Heart right ventricle (tissue), 16 donors: ENCODE data around the gene TMEM238. TPM values are rescaled to one million over a fixed set of nuclear protein-coding genes. Genes with fewer than 3 reads are reported as not detected.

Experiments used
- ATAC-seq, 8 donors: fragments of 200-7000 bp; cut with Tn5 transposase; one replicate each; pipeline ENCODE4 v1.9.1; 2020; ENCODE audit warnings: mild to moderate bottlenecking in 8 of 8, moderate library complexity in 8 of 8, moderate number of reproducible peaks in 1 of 8
- DNase-seq, 2 donors: peaks; one replicate each; pipeline ENCODE4 v3.0.0-alpha.2; 2020
- H3K27ac ChIP-seq, 10 donors: fragments of 200-600 bp; sonication (generic) in 2 of 10; one replicate each; pipeline versions ENCODE4 v1.5.0 to v1.8.0; 2020 to 2022; ENCODE audit warnings: mild to moderate bottlenecking in 3 of 10
- H3K27me3 ChIP-seq, 7 donors: fragments of 200-600 bp; one replicate each; pipeline ENCODE4 v1.8.0; 2021 to 2022; ENCODE audit warnings: mild to moderate bottlenecking in 2 of 7
- H3K36me3 ChIP-seq, 9 donors: fragments of 200-600 bp; sonication (generic) in 1 of 9; one replicate each; pipeline versions ENCODE4 v1.5.0 to v1.8.0; 2020 to 2022; ENCODE audit warnings: mild to moderate bottlenecking in 2 of 9
- H3K4me1 ChIP-seq, 9 donors: fragments of 200-600 bp; sonication (generic) in 1 of 9; one replicate each; pipeline versions ENCODE4 v1.5.0 to v1.8.0; 2020 to 2022; ENCODE audit warnings: mild to moderate bottlenecking in 4 of 9
- H3K4me3 ChIP-seq, 10 donors: fragments of 200-600 bp; sonication (generic) in 2 of 10; one replicate each; pipeline versions ENCODE4 v1.5.0 to v1.8.0; 2020 to 2022; ENCODE audit warnings: mild to moderate bottlenecking in 7 of 10, moderate library complexity in 2 of 10
- H3K9me3 ChIP-seq, 11 donors: fragments of 200-600 bp in 10 of 11; sonication (generic) in 2 of 11; one replicate each; pipeline versions ENCODE4 v1.5.0 to v1.8.0; 2013 to 2022; ENCODE audit warnings: mild to moderate bottlenecking in 2 of 11, control low read depth in 1 of 11, moderate library complexity in 1 of 11
- WGBS, 2 donors: extraction: QIAGEN DNeasy Blood & Tissue Kit; methylation state at CpG; one replicate each; pipeline ENCODE4 v1.1.7; 2013; ENCODE audit warnings: inconsistent platforms in 1 of 2; 5-methylcytosine and 5-hydroxymethylcytosine counted together
- intact Hi-C, 10 donors: fragments of 100-400 bp; cut with DNase I; formaldehyde crosslinking; loops; one replicate each; pipeline versions ENCODE4 v1.11.1 to v1.14.2; 2022
- polyA plus RNA-seq, 2 donors: library from polyadenylated mRNA; stranded (reverse); fragments of 200-250 nt; gene quantifications; one replicate each; pipeline ENCODE4 v1.2.3, GENCODE V29; 2013
- total RNA-seq, 10 donors: library from RNA; stranded (reverse); fragmentation: NEBNext Ultra II Directional in 3 of 10; extraction: Animal tissue kit (Norgen Biotek cat#: 25700) in 3 of 10; gene quantifications; one replicate each; pipeline versions ENCODE4 v1.2.1 to v1.2.4, GENCODE V29; 2021 to 2023
- TF ChIP-seq, protein P1 (sequence below), 9 donors: fragments of 200-600 bp; sonication (generic) in 2 of 9; IDR thresholded peaks; one replicate each; pipeline versions ENCODE4 v1.5.0 to v1.8.0; 2021 to 2022; ENCODE audit warnings: antibody characterized with exemption in 9 of 9, mild to moderate bottlenecking in 5 of 9, moderate library complexity in 1 of 9
- donor health status: Arrhythmogenic right ventricular cardiomyopathy.
- donor health status: ischemic (EF 13 %, LVEDD 7.1; RV severe dilation, severe dysfunction).
- donor health status: healthy with polysubstance abuse.
- donor health status: DM: no; HTN: yes; CAD: no.
- donor health status: DM: no; HTN: no; CAD: no.
- donor health status: ischemic (EF 25% LVEDD 6.9; RV normal size, moderate dysfunction).
- donor health status: ischemic (EF 25% LVEDD 5.7; RV mildly dilated, moderate dysfunction).
- donor health status: healthy.
- donor health status: DM: yes; HTN: yes; CAD: no.
- donor health status: Ischemic cardiomyopathy.
- donor health status: ischemic (EF 35%, LVEDD 5.7; RV mildly dilated, moderate dysfunction).
- donor health status: nonischemic (EF 11% LVEDD 7.7; RV severe dilation, severe dysfunction).
- donor health status: DM: yes; HTN: yes; CAD: no.
- donor health status: PGD.
- donor health status: ischemic (EF 29% LVEDD 5.4; RV normal size, mild dysfunction).
- donor health status: nonischemic (EF 23%, LVEDD 6.1; RV moderate dilation, normal function).

Gene TMEM238
- total and polyA plus RNA-seq, 12 donors: 0.06 to 1.3 (median 0.39) TPM; not detected in 3

DNA sequence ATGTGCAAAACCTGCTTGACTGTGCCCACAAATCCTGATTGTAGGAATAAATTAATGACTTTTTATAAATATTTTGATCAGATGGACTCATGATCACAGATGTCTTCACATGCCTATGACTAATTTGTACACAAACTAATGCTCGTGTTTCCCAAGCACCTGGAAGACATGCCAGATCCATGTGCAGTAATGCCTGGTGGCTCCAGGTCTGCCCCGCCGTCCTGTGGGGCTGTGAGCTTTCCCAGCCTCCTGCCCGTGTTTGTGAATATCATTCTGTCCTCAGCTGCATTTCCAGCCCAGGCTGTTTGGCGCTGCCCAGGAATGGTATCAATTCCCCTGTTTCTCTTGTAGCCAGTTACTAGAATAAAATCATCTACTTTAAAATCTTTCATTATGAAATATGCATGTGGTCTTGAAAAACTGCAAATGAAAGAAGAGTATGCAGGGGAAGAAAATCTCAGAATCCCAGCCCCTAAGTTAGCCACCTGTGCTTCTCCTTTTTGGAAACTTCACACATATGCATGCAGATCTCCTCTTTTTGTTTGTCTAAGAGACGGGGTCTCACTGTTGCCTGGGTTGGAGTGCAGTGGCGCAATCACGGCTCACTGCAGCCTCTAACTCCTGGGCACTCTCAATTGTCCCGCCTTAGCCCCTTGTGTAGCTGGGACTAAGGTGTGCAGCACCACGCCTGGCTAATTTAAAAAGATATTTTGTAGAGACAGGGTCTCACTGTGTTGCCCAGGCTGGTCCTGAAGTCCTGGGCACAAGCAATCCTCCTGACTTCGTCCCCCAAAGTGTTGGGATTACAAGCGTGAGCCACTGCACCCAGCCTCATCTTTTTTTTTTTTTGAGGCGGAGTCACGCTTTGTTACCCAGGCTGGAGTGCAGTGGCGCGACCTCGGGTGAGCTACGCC is 7.9 kb upstream of the TMEM238 start:
- intact Hi-C loops: no loop called here
- H3K9me3 ChIP-seq: no peaks in the 10 kb centered on the region
- no peak overlapping the region for H3K27ac ChIP-seq
- peaks cover 15 to 35% (median 22%) of the 10 kb centered on the region in 9 donors for H3K4me1 ChIP-seq
- no peak for DNase-seq
- TF ChIP-seq, protein P1, sequence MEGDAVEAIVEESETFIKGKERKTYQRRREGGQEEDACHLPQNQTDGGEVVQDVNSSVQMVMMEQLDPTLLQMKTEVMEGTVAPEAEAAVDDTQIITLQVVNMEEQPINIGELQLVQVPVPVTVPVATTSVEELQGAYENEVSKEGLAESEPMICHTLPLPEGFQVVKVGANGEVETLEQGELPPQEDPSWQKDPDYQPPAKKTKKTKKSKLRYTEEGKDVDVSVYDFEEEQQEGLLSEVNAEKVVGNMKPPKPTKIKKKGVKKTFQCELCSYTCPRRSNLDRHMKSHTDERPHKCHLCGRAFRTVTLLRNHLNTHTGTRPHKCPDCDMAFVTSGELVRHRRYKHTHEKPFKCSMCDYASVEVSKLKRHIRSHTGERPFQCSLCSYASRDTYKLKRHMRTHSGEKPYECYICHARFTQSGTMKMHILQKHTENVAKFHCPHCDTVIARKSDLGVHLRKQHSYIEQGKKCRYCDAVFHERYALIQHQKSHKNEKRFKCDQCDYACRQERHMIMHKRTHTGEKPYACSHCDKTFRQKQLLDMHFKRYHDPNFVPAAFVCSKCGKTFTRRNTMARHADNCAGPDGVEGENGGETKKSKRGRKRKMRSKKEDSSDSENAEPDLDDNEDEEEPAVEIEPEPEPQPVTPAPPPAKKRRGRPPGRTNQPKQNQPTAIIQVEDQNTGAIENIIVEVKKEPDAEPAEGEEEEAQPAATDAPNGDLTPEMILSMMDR (IDR thresholded peaks at IDR 0.05): no peak
- ATAC-seq: no peak
- no peak overlapping the region for H3K4me3 ChIP-seq
- 85 to 88% methylated on average over 18 of the region's 18 CpGs for WGBS, 2 donors
- H3K36me3 ChIP-seq: peaks cover 0 to 59% (median 39%) of the 10 kb centered on the region in 9 donors
- no peaks in the 10 kb centered on the region for H3K27me3 ChIP-seq

DNA sequence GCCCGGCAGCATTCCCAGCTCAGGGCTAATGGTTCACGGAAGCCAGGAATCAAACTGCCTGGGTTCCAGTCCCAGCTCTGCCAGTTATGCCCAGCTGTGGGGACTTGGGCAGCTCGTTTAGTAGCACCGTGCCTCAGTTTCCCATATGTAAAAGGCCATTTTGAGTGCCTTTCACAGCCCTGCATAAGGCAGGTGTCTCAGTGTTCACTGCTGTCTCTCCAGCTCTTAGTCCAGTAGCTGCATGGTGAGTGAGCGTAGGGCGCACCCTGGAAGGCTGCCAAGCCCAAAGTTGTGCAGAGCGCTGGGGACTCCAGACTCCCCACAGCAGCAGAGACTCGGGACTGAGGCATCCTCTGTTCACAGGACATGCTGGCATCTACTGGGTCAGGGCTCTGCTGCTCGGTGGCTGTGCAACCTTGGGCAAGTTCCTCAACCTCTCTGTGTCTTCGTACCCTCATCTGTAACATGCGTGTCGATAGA is 7.1 kb upstream of the TMEM238 start:
- DNase-seq (no peak), ATAC-seq (no peak)
- 80 to 82% methylated on average over 12 of the region's 12 CpGs for WGBS, 2 donors
- no peaks in the 10 kb centered on the region for H3K27me3 ChIP-seq
- no peak overlapping the region for H3K4me3 ChIP-seq
- H3K27ac ChIP-seq: no peak overlapping the region
- H3K36me3 ChIP-seq: peaks cover 0 to 63% (median 41%) of the 10 kb centered on the region in 9 donors
- intact Hi-C loops: no loop called here
- TF ChIP-seq, protein P1 (IDR thresholded peaks at IDR 0.05): no peak
- no peaks in the 10 kb centered on the region for H3K9me3 ChIP-seq
- peaks cover 20 to 42% (median 27%) of the 10 kb centered on the region in 9 donors for H3K4me1 ChIP-seq

DNA sequence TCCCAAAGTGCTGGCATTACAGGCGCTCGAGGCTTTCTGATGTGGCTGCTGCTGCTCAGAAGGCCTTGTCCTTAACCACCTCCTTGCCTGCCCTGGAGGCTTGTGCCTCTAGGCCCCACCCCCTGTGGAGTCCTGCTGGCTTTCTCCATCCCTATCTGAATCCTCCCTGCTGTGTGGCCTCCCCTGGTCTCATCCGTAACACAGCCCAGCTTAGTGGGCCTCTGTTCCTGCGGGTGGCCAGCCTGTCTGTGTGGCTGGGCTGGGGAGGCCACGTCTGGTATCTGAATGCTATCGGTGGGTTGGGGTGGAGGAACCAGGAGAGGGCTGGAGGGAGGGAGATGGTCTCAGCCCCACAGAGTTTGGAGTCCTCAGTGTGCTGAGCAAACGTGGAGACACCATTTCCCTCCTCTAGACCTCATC is 6.4 kb upstream of the TMEM238 start:
- H3K4me1 ChIP-seq: peaks cover 20 to 42% (median 27%) of the 10 kb centered on the region in 9 donors
- H3K27ac ChIP-seq: no peak overlapping the region

More for the DNA sequence above, 6.4 kb upstream of the TMEM238 start:
- DNase-seq (no peak), ATAC-seq (no peak)
- Histone ChIP-seq H3K4me3 (no peak overlapping the region), H3K27me3 (no peaks in the 10 kb centered on the region), H3K9me3 (no peaks in the 10 kb centered on the region), H3K36me3 (peaks cover 0 to 63% (median 41%) of the 10 kb centered on the region in 9 donors)
- WGBS, 2 donors: 72 to 80% methylated on average over 7 of the region's 7 CpGs
- intact Hi-C loops: no loop called here
- TF ChIP-seq, protein P1 (IDR thresholded peaks at IDR 0.05): no peak
